Stomach (tissue), 4 donors: ENCODE results near the gene CENPE.

Experiments
- EP300 ChIP-seq: sonication (generic); formaldehyde crosslinking; IDR thresholded peaks from one replicate; pipeline ENCODE4 v1.6.1; 2017; ENCODE audit warnings: antibody characterized with exemption
- POLR2A ChIP-seq, 4 donors: fragments of 450-650 bp; IDR thresholded peaks; one replicate each; pipeline ENCODE4 v1.6.1; 2016; ENCODE audit warnings: antibody characterized with exemption in 4 of 4, control low read depth in 2 of 4, mild to moderate bottlenecking in 1 of 4, moderate library complexity in 1 of 4
- POLR2AphosphoS5 ChIP-seq, 3 donors: sonication (generic); formaldehyde crosslinking; IDR thresholded peaks; one replicate each; pipeline ENCODE4 v1.6.1; 2016; ENCODE audit warnings: antibody characterized with exemption in 3 of 3

- TF ChIP-seq POLR2AphosphoS5 (IDR thresholded peaks at IDR 0.05), result no peak
- TF ChIP-seq POLR2A (IDR thresholded peaks at IDR 0.05), result no peak
- TF ChIP-seq EP300, result no peak
Measured at GRCh38 chr4:103136671-103137445, 61.3 kb downstream of the CENPE start.
